ENCODE results near the gene FBXL2.
"Not testable (repeated sequence)": the region's sequence is repeated elsewhere in the genome, so short reads cannot be mapped to it uniquely, and the experiment has no call there.

FBXL2 gene

GRCh38 chr3:33428734-33429133 lies 151.5 kb downstream of the FBXL2 start:
- no peak for DNase-seq (ENCODE audit: low read depth in 2 of 2)

- DNase-seq (ENCODE audit: low read depth in 2 of 2) = not testable (repeated sequence)
These were observed 152.1 kb downstream of the FBXL2 start for GRCh38 chr3:33429306-33429705.

- no peak for DNase-seq (ENCODE audit: low read depth in 2 of 2)
These were observed 152.8 kb downstream of the FBXL2 start for GRCh38 chr3:33430061-33430460.

GRCh38 chr3:33430571-33430970 lies 153.3 kb downstream of the FBXL2 start:
- no peak for DNase-seq (ENCODE audit: low read depth in 2 of 2)

GRCh38 chr3:33433843-33434242 lies 156.6 kb downstream of the FBXL2 start:
- DNase-seq (ENCODE audit: low read depth in 2 of 2) = no peak
